HG03159 (cell line): ENCODE measurements around the gene DMPK.
"Not testable (repeated sequence)": the region's sequence is repeated elsewhere in the genome, so short reads cannot be mapped to it uniquely, and the experiment has no call there.

ENCODE experiments used
- ATAC-seq: cut with Tn5 transposase; IDR thresholded peaks from one replicate; pipeline ENCODE4 v1.9.1; 2021; ENCODE audit warnings: mild to moderate bottlenecking, moderate library complexity; ENCODE audit not compliant: unreplicated experiment

DMPK gene

DNA sequence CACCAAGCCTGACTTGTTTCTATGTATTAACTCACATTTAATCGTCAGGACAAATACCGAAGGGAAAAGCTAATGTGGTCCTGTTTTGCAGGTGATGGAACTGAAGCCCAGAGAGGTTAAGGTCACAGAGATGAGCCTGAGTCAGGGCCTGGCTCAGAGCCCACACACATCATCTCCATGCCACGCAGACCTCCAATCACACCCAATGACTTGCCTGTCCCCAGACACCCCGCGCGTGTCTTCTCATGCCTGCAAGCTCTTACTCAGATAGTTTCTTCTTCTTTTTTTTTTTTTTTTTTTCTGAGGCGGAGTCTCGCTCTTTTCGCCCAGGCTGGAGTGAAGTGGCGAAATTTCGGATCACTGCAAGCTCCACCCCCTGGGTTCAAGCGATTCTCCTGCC, 29.7 kb downstream of the DMPK start:
- no peak for ATAC-seq

- not testable (repeated sequence) for ATAC-seq
Observed at GRCh38 chr19:45751483-45751882, 30.8 kb downstream of the DMPK start.

GRCh38 chr19:45747513-45747912, 34.8 kb downstream of the DMPK start:
- no peak for ATAC-seq

DNA sequence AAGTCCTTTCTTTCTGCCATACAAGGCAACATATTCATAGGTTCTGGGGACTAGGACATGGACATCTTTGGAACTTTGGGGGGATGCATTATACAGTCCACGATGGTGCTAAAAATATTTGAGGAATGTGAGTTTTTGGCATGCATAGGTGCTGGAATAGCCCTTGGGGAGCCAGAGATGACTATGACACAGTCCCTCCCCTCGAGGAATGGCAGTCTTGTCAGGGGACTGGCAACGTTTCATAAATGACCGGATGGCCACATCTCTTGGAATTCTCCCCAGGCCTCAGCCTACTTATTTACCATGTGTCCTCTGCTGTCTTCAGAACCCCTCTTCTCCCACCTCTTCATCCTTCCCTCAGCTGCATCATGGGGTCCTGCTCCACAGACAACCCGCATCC, 35.4 kb downstream of the DMPK start:
- no peak for ATAC-seq

DNA sequence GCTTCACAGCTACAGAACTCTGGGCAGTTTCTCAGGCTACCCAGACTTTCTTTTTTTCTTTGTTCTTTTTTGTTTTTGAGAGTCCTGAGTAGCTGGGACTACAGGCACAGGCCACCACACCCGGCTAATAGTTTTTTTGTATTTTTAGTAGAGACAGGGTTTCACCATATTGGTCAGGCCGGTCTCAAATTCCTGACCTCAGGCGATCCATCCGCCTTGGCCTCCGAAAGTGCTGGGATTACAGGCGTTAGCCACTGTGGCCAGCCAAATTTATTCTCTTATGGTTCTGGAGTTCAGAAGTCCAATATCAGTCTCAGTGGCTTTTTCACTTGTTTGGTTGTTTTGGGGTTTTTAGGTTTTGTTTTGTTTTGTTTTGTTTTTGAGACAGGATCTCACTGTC, 36.7 kb downstream of the DMPK start:
- ATAC-seq: no peak

- ATAC-seq: no peak
Observed at GRCh38 chr19:45742969-45743368, 39.3 kb downstream of the DMPK start.

- ATAC-seq: no peak
Observed at GRCh38 chr19:45739498-45740439, 42.5 kb downstream of the DMPK start.

GRCh38 chr19:45733160-45733810, 49.0 kb downstream of the DMPK start, which contains the start of gene MEIOSIN:
Gene MEIOSIN (plus strand): TSS chr19:45733439. CDS start chr19:45735377, 1,938 bp downstream.
- no peak for ATAC-seq

DNA sequence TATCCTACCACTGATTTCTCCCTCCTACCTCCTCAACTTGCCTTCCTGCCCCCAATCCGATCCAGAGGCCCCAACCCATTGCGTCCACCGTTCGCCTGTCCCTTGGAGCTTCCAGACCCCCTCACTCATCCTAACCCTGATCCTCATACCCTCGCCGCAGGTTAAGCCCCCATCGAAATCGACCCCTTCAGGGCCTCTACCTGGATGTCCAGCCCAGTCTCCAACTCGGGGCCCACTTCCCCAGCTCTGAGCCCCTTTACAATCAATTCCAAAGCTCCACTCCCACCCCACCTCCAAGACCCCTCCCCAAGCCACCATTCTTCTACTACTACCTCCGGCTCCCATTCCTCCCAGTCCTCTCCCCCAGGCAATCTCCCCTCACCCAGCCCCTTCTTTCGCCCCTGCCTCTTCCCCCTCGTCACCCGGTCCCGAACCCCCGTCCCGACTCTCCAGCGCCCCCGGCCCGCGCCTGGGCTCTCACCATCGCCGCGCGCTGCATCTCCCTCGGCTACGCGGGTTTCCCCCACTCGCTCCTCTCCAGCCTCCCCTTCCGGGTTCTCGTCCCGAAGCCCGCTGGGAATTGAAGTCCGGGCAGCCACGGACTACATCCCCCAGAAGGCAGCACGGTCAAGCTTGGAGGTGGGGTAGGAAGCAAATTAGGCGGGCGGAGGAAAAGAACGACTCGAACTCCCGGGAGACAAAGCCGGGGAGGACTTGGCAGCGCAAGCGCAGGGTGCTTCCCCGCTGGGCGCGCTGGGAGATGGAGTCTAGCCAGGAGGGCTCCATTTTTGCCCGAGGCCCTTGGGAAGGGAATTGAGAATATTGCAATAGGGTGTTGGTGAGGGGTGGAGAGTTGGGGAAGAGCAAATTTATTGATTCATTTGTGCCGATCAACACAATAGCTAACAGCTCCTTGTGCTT, 51.7 kb downstream of the DMPK start, which contains the start of gene FBXO46:
TSS of gene FBXO46 (minus strand) at position 529 of the 921 bp plus-strand sequence. CDS start 17,401 bp downstream, outside the sequence.
- ATAC-seq: peak; percentile 87

DNA sequence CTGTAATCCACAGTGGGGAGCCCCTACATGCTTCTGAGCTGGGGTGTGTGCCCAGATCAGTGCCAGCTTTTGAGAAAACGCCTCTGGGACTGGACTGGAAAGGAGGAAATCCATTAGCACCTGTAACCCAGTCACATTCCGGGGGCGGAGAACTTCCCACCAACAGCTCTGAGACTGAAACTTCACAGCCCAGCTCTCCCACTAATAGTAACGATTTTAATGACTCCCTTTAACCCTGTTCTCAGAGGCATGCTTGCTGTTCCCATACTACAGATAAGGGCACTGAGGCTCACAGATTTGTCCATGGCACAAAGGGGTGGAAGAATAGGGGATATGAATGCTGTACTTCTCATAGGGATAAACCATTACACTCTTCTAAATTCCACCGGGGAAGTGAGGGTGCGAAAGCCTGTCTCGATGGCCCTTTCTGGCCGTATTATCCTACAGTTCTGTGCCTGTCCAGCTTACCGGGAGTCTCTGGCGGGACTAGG, 52.4 kb downstream of the DMPK start:
- ATAC-seq: no peak

- ATAC-seq: not testable (repeated sequence)
Observed at GRCh38 chr19:45728683-45729082, 53.6 kb downstream of the DMPK start.

DNA sequence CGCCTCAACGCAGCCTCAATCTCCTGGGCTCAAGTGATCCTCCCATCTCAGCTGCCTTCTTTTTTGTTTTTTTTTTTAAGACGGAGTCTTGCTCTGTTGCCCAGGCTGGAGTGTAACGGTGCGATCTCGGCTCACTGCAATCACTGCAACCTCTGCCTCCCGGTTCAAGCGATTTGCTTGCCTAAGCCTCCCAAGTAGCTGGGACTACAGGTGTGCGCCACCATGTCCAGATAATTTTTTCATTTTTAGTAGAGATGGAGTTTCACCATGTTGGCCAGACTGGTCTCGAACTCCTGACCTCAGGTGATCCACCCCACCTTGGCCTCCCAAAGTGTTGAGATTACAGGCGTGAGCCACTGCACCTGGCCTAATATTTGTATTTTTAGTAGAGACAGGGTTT, 62.2 kb downstream of the DMPK start:
- not testable (repeated sequence) for ATAC-seq
